Panc1 (cell line): ENCODE results near the gene MMP28. TPM values are rescaled to one million over a fixed set of nuclear protein-coding genes. Genes with fewer than 3 reads are reported as not detected.

Source experiments
- ATAC-seq: fragments of 200-7000 bp; cut with Tn5 transposase; 2 replicates; pipeline ENCODE4 v1.9.1; 2020; ENCODE audit warnings: mild to moderate bottlenecking, moderate library complexity
- BruUV-seq: library from RNA; stranded (reverse); fragments of 400-500 nt; replicated peaks from 2 replicates; lab custom pipeline; 2021; lab: Mats Ljungman, UMichigan
- CTCF ChIA-PET: fragments of 300-600 bp; sonication (Branson Sonifier 250); formaldehyde crosslinking; loops from one replicate; lab custom pipeline; 2022; ENCODE audit warnings: antibody characterized with exemption; lab: Charles Lee
- POLR2A ChIA-PET: fragments of 300-600 bp; sonication (Branson Sonifier 250); formaldehyde crosslinking; loops from one replicate; lab custom pipeline; 2022; ENCODE audit warnings: antibody characterized with exemption; lab: Charles Lee
- DNase-seq: peaks from one replicate; pipeline ENCODE4 v3.0.0-alpha.2; 2010; ENCODE audit warnings: low read depth, low spot score
- H3K27ac ChIP-seq: 2 replicates; pipeline ENCODE4 v1.5.1; 2011; ENCODE audit warnings: mild to moderate bottlenecking, low read length, inconsistent platforms
- H3K27me3 ChIP-seq: fragments of 200-500 bp; sonication (Bioruptor generic); 2 replicates; pipeline ENCODE4 v1.6.0; 2014; ENCODE audit warnings: low read length, inconsistent platforms; ENCODE audit not compliant: control insufficient read depth, insufficient read depth
- H3K36me3 ChIP-seq: fragments of 200-500 bp; sonication (Bioruptor generic); 2 replicates; pipeline ENCODE4 v1.5.1; 2014; ENCODE audit warnings: inconsistent platforms, mild to moderate bottlenecking, low read length, moderate library complexity; ENCODE audit not compliant: control insufficient read depth, insufficient read depth
- H3K4me1 ChIP-seq: 2 replicates; pipeline ENCODE4 v1.5.1; 2011; ENCODE audit warnings: inconsistent platforms, mild to moderate bottlenecking, low read length, moderate library complexity; ENCODE audit not compliant: control insufficient read depth, insufficient read depth
- H3K4me3 ChIP-seq, 2 experiments: 2 replicates each; pipeline ENCODE4 v1.5.1; 2011 to 2012; ENCODE audit warnings: low read depth in 2 of 2, low read length in 2 of 2, mild to moderate bottlenecking in 2 of 2, inconsistent platforms in 1 of 2, moderate library complexity in 1 of 2
- H3K9me3 ChIP-seq: fragments of 200-500 bp; sonication (Bioruptor generic); 2 replicates; pipeline ENCODE4 v1.5.1; 2014; ENCODE audit warnings: low read depth, mild to moderate bottlenecking, inconsistent platforms, low read length, moderate library complexity; ENCODE audit not compliant: control insufficient read depth, insufficient read depth
- POLR2AphosphoS5 ChIP-seq: IDR thresholded peaks from 2 replicates; pipeline ENCODE4 v1.6.1; 2012; ENCODE audit warnings: mild to moderate bottlenecking, low read depth, low read length, moderate library complexity
- SIN3A ChIP-seq: IDR thresholded peaks from 2 replicates; pipeline ENCODE4 v1.6.1; 2012; ENCODE audit warnings: low read depth, mild to moderate bottlenecking, low read length, moderate library complexity, borderline replicate concordance; ENCODE audit not compliant: insufficient read depth
- TCF7L2 ChIP-seq: IDR thresholded peaks from 2 replicates; pipeline ENCODE4 v1.6.1; 2011; ENCODE audit warnings: mild to moderate bottlenecking, low read depth, low read length, inconsistent platforms
- in situ Hi-C: cut with HindIII; loops from 2 replicates; pipeline ENCODE4 v1.10.0; 2016; ENCODE audit warnings: low sequenced_read_pairs, low pct_unique_long_range_greater_than_20kb
- intact Hi-C: fragments of 100-400 bp; cut with micrococcal nuclease; formaldehyde crosslinking; loops from one replicate; pipeline ENCODE4 v1.10.0; 2022; ENCODE audit not compliant: unreplicated experiment
- total RNA-seq: library from RNA; stranded (reverse); gene quantifications from one replicate; pipeline ENCODE4 v1.2.1, GENCODE V29; 2021; ENCODE audit not compliant: unreplicated experiment
- TF ChIP-seq, protein P1 (sequence below), 2 experiments: IDR thresholded peaks; 2 replicates each; pipeline ENCODE4 v1.6.1; 2011 to 2012; ENCODE audit warnings: low read depth in 2 of 2, control low read depth in 1 of 2, low read length in 1 of 2, mild to moderate bottlenecking in 1 of 2, moderate library complexity in 1 of 2; ENCODE audit not compliant: insufficient read depth in 1 of 2
- TF ChIP-seq, protein P2 (sequence below): fragments of 450-650 bp; IDR thresholded peaks from 2 replicates; pipeline ENCODE4 v1.5.1; 2017; ENCODE audit warnings: mild to moderate bottlenecking

Gene MMP28
- total RNA-seq, 1 experiment from 2014 or later: 1.6 TPM

GRCh38 chr17:35723735-35724134 lies 71.7 kb downstream of the MMP28 start:
- Histone ChIP-seq H3K4me1 (peaks cover 4% of the 10 kb centered on the region; the same call in 1 of the 2 replicates), H3K36me3 (peaks cover 49% of the 10 kb centered on the region), H3K9me3 (no peaks in the 10 kb centered on the region), H3K27ac (no peak overlapping the region), H3K4me3 (no peak overlapping the region), H3K27me3 (no peaks in the 10 kb centered on the region)
- BruUV-seq: no TSS peak
- DNase-seq (no peak), ATAC-seq (no peak)
- POLR2A ChIA-PET: no interaction called here
- CTCF ChIA-PET: interaction anchor here (2.6 kb wide), 1 partner anchor 23 kb away, joined by 6 read pairs; no protein-coding TSS in a partner anchor
- TF ChIP-seq, protein P1, sequence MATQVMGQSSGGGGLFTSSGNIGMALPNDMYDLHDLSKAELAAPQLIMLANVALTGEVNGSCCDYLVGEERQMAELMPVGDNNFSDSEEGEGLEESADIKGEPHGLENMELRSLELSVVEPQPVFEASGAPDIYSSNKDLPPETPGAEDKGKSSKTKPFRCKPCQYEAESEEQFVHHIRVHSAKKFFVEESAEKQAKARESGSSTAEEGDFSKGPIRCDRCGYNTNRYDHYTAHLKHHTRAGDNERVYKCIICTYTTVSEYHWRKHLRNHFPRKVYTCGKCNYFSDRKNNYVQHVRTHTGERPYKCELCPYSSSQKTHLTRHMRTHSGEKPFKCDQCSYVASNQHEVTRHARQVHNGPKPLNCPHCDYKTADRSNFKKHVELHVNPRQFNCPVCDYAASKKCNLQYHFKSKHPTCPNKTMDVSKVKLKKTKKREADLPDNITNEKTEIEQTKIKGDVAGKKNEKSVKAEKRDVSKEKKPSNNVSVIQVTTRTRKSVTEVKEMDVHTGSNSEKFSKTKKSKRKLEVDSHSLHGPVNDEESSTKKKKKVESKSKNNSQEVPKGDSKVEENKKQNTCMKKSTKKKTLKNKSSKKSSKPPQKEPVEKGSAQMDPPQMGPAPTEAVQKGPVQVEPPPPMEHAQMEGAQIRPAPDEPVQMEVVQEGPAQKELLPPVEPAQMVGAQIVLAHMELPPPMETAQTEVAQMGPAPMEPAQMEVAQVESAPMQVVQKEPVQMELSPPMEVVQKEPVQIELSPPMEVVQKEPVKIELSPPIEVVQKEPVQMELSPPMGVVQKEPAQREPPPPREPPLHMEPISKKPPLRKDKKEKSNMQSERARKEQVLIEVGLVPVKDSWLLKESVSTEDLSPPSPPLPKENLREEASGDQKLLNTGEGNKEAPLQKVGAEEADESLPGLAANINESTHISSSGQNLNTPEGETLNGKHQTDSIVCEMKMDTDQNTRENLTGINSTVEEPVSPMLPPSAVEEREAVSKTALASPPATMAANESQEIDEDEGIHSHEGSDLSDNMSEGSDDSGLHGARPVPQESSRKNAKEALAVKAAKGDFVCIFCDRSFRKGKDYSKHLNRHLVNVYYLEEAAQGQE (IDR thresholded peaks at IDR 0.05; ENCODE audit: insufficient read depth in 1 of 2, low read depth in 2 of 2, low read length in 1 of 2): no peak
- TF ChIP-seq POLR2AphosphoS5 (no peak), TCF7L2 (no peak), SIN3A (no peak)
- TF ChIP-seq, protein P2, sequence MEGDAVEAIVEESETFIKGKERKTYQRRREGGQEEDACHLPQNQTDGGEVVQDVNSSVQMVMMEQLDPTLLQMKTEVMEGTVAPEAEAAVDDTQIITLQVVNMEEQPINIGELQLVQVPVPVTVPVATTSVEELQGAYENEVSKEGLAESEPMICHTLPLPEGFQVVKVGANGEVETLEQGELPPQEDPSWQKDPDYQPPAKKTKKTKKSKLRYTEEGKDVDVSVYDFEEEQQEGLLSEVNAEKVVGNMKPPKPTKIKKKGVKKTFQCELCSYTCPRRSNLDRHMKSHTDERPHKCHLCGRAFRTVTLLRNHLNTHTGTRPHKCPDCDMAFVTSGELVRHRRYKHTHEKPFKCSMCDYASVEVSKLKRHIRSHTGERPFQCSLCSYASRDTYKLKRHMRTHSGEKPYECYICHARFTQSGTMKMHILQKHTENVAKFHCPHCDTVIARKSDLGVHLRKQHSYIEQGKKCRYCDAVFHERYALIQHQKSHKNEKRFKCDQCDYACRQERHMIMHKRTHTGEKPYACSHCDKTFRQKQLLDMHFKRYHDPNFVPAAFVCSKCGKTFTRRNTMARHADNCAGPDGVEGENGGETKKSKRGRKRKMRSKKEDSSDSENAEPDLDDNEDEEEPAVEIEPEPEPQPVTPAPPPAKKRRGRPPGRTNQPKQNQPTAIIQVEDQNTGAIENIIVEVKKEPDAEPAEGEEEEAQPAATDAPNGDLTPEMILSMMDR: no peak
- intact Hi-C loops: no loop called here
- in situ Hi-C loops: no loop called here

DNA sequence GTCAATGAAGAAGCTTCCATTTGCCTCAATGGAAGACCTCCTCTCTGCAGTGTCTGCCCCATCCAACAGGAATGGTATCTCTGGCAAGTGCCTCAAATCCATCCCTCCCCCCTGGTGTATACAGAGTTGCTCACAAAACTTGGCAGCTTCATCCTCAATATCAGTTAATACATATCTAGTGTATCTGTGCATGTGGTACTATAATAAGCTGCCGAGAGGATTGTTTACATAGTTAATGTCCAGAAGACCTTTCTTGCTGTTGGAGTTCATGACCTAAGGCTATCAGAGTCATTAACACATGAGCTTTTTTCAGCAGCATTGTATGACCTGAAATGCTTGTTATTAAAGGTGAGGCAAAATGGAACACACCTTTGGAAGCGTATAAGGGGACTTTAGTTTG lies 78.0 kb downstream of the MMP28 start:
- in situ Hi-C loops: no loop called here
- ATAC-seq: 0 out of 2 replicates have a peak, but pooled peaks have one; percentile 15
- ChIA-PET POLR2A (no interaction called here), CTCF (no interaction called here)
- H3K27ac ChIP-seq: no peak overlapping the region
- H3K27me3 ChIP-seq: no peaks in the 10 kb centered on the region
- DNase-seq: no peak
- no peak overlapping the region for H3K4me3 ChIP-seq
- no peaks in the 10 kb centered on the region for H3K9me3 ChIP-seq
- H3K4me1 ChIP-seq: no peaks in the 10 kb centered on the region
- intact Hi-C loops: no loop called here
- no TSS peak for BruUV-seq
- TF ChIP-seq, protein P2: no peak
- TF ChIP-seq, protein P1 (IDR thresholded peaks at IDR 0.05; ENCODE audit: insufficient read depth in 1 of 2, low read depth in 2 of 2, low read length in 1 of 2): no peak
- no peak for TF ChIP-seq POLR2AphosphoS5
- TF ChIP-seq SIN3A: no peak
- TF ChIP-seq TCF7L2: no peak
- peaks cover 58% of the 10 kb centered on the region for H3K36me3 ChIP-seq
